K562 (cell line): ENCODE data around the gene SLC24A4. TPM values are rescaled to one million over a fixed set of nuclear protein-coding genes. Genes with fewer than 3 reads are reported as not detected.

Experiments
- ATAC-seq: fragments of 200-7000 bp; cut with Tn5 transposase; 3 replicates; pipeline ENCODE4 v1.9.1; 2020; ENCODE audit warnings: moderate library complexity
- BruUV-seq: library from RNA; stranded (reverse); fragments of 400-500 nt; replicated peaks from 2 replicates; lab custom pipeline; 2021; lab: Mats Ljungman, UMichigan
- CTCF ChIA-PET: fragments of 300-600 bp; formaldehyde crosslinking; extraction: SDS; loops from one replicate; lab custom pipeline; 2021; ENCODE audit warnings: low intra/inter-chr PET ratio; lab: Yijun Ruan, JAX
- POLR2A ChIA-PET: fragments of 300-600, 350-650 bp; sonication (Branson Sonifier 250); formaldehyde crosslinking; extraction: SDS; loops from one replicate; lab custom pipeline; 2021; ENCODE audit warnings: antibody characterized with exemption, inconsistent platforms; lab: Yijun Ruan, JAX
- DNase-seq, 4 experiments: peaks; one replicate each; pipeline versions ENCODE4 v3.0.0 to v3.0.0-alpha.2; 2011 to 2018; ENCODE audit warnings: low spot score in 3 of 4, mixed read lengths in 3 of 4; ENCODE audit errors: extremely low read depth in 1 of 4
- FAIRE-seq: peaks from 2 replicates; lab custom pipeline; 2011; peaks lifted over from hg19 to GRCh38; lab: Jason Lieb, UNC
- H2AFZ ChIP-seq: 2 replicates; pipeline ENCODE4 v1.6.0; 2011; ENCODE audit warnings: low read depth, low read length, control low read depth, inconsistent platforms
- H3K27ac ChIP-seq: fragments of 200-600 bp; 3 replicates; pipeline ENCODE4 v1.8.0; 2011; ENCODE audit warnings: low read depth, mild to moderate bottlenecking, control low read depth, inconsistent platforms, low read length, moderate library complexity, mixed read lengths; ENCODE audit errors: extremely low read depth
- H3K27me3 ChIP-seq, 2 experiments: fragments of 300-600 bp in 1 of 2; 2 replicates in 1 of 2; 3 replicates in 1 of 2; pipeline versions ENCODE4 v1.6.0 to v1.8.0; 2011; ENCODE audit warnings: inconsistent platforms in 2 of 2, low read length in 2 of 2, mild to moderate bottlenecking in 1 of 2, mixed read lengths in 1 of 2, moderate library complexity in 1 of 2; ENCODE audit not compliant: control insufficient read depth in 2 of 2, insufficient read depth in 2 of 2
- H3K36me3 ChIP-seq: fragments of 300-600 bp; 3 replicates; pipeline ENCODE4 v1.8.0; 2011; ENCODE audit warnings: mild to moderate bottlenecking, low read length, inconsistent platforms; ENCODE audit not compliant: control insufficient read depth, insufficient read depth
- H3K4me1 ChIP-seq, 2 experiments: fragments of 200-600 bp in 1 of 2; replicated peaks in 1 of 2; 2 replicates in 1 of 2; 3 replicates in 1 of 2; pipeline versions ENCODE4 v1.5.1 to v1.8.0; 2011; ENCODE audit warnings: inconsistent platforms in 2 of 2, low read length in 2 of 2, mild to moderate bottlenecking in 1 of 2, mixed read lengths in 1 of 2, moderate library complexity in 1 of 2; ENCODE audit not compliant: control insufficient read depth in 2 of 2, insufficient read depth in 2 of 2
- H3K4me2 ChIP-seq: 2 replicates; pipeline ENCODE4 v1.6.1; 2011; ENCODE audit warnings: low read length, control low read depth, inconsistent platforms, mixed read lengths; ENCODE audit not compliant: insufficient read depth
- H3K4me3 ChIP-seq: fragments of 200-600 bp; sonication (generic), shearing (Covaris generic); 2 replicates; pipeline ENCODE4 v1.5.1; 2016; ENCODE audit warnings: control low read depth, inconsistent platforms
- H3K79me2 ChIP-seq: fragments of 200-600 bp; 3 replicates; pipeline ENCODE4 v1.8.0; 2011; ENCODE audit warnings: low read length, inconsistent platforms; ENCODE audit not compliant: control insufficient read depth, insufficient read depth
- H3K9ac ChIP-seq, 2 experiments: 2 replicates each; pipeline versions ENCODE4 v1.6.0 to v1.6.1; 2011; ENCODE audit warnings: low read depth in 2 of 2, low read length in 2 of 2, control low read depth in 1 of 2, inconsistent platforms in 1 of 2, mild to moderate bottlenecking in 1 of 2, mixed read lengths in 1 of 2; ENCODE audit not compliant: insufficient read depth in 1 of 2
- H3K9me1 ChIP-seq: one replicate; pipeline ENCODE4 v1.6.0; 2011; ENCODE audit warnings: inconsistent platforms, mild to moderate bottlenecking, low read length, moderate library complexity; ENCODE audit not compliant: control insufficient read depth, insufficient read depth
- H3K9me3 ChIP-seq: replicated peaks from 2 replicates; pipeline ENCODE4 v1.5.1; 2011; ENCODE audit warnings: low read depth, low read length, inconsistent platforms; ENCODE audit not compliant: control insufficient read depth, insufficient read depth
- H4K20me1 ChIP-seq: replicated peaks from 2 replicates; pipeline ENCODE4 v1.6.1; 2011; ENCODE audit warnings: low read length, inconsistent platforms, mixed read lengths; ENCODE audit not compliant: control insufficient read depth, insufficient read depth
- GATAD2A ChIP-seq: fragments of 450-650 bp; IDR thresholded peaks from 2 replicates; pipeline ENCODE4 v1.6.1; 2017
- HNRNPK ChIP-seq: fragments of 200-400 bp; formaldehyde crosslinking; IDR thresholded peaks from one replicate; pipeline ENCODE4 v1.6.1; 2018; ENCODE audit warnings: mild to moderate bottlenecking, low read depth, low read length; ENCODE audit not compliant: poor library complexity, severe bottlenecking
- KLF16 ChIP-seq: IDR thresholded peaks from 2 replicates; pipeline ENCODE4 v1.6.1; 2016; ENCODE audit warnings: antibody characterized with exemption
- NR2F6 ChIP-seq: fragments of 450-650 bp; formaldehyde crosslinking; IDR thresholded peaks from 2 replicates; pipeline ENCODE4 v1.4.0; 2020; ENCODE audit warnings: mild to moderate bottlenecking
- POLR2H ChIP-seq: IDR thresholded peaks from 2 replicates; pipeline ENCODE4 v1.6.1; 2016; ENCODE audit warnings: missing genetic modification characterization, low read depth, mild to moderate bottlenecking, control low read depth, missing compliant biosample characterization, moderate library complexity
- RBM39 ChIP-seq: fragments of 200-400 bp; formaldehyde crosslinking; optimal IDR thresholded peaks from 2 replicates; pipeline ENCODE3; 2018; ENCODE audit warnings: low read depth, low read length
- RFX7 ChIP-seq: fragments of 250-450 bp; sonication (Bioruptor Pico); IDR thresholded peaks from 2 replicates; pipeline ENCODE4 v1.5.1; 2021; ENCODE audit warnings: mild to moderate bottlenecking
- ZMIZ1 ChIP-seq, 2 experiments: fragments of 150-350 bp in 1 of 2; IDR thresholded peaks; 2 replicates each; pipeline ENCODE4 v1.6.1; 2012 to 2016; ENCODE audit warnings: low read depth in 2 of 2, low read length in 2 of 2, mild to moderate bottlenecking in 1 of 2, moderate library complexity in 1 of 2
- ZNF212 ChIP-seq: fragments of 450-650 bp; formaldehyde crosslinking; IDR thresholded peaks from 2 replicates; pipeline ENCODE4 v1.4.0; 2020; ENCODE audit warnings: mild to moderate bottlenecking
- ZNF277 ChIP-seq: fragments of 250-450 bp; sonication (Bioruptor Pico); IDR thresholded peaks from 2 replicates; pipeline ENCODE4 v1.8.0; 2022; ENCODE audit warnings: inconsistent platforms, mild to moderate bottlenecking, moderate library complexity, borderline replicate concordance
- WGBS: fragments of 100-300 bp; shearing (Covaris generic); methylation state at CpG from one replicate; pipeline ENCODE4 v1.1.6; 2016; ENCODE audit warnings: low coverage, mixed read lengths; ENCODE audit not compliant: insufficient coverage; ENCODE audit errors: missing lambda C conversion rate; 5-methylcytosine and 5-hydroxymethylcytosine counted together
- in situ Hi-C: fragments of 300-500 bp; cut with MboI; formaldehyde crosslinking; loops from 4 replicates; pipeline ENCODE4 v1.15.0; 2018; ENCODE audit warnings: inconsistent platforms, mixed read lengths
- intact Hi-C: fragments of 100-400 bp; cut with micrococcal nuclease; formaldehyde crosslinking; loops from 2 replicates; pipeline ENCODE4 v1.14.2; 2022
- polyA plus RNA-seq, 8 experiments: library from polyadenylated mRNA; depleted of rRNA in 4 of 8; stranded (reverse) in 5 of 8; unstranded in 3 of 8; fragments of >200 nt; fragmentation: Nextera tagmentation in 2 of 8; fragmentation: Illumina TruSeq in 1 of 8; extraction: Ambion mirVana in 2 of 8; extraction: Trizol in 1 of 8; gene quantifications; 2 replicates each; pipeline versions ENCODE4 v1.2.1 to v1.2.3, GENCODE V29; 2011 to 2014; ENCODE audit warnings: inconsistent platforms in 1 of 8, missing spikeins in 1 of 8
- total RNA-seq, 7 experiments: library from RNA; depleted of rRNA in 6 of 7; stranded (reverse); fragments of >200 nt in 6 of 7; fragmentation: Illumina TruSeq in 2 of 7; extraction: Trizol in 2 of 7; gene quantifications; 2 replicates each; pipeline versions ENCODE4 v1.2.1 to v1.2.3, GENCODE V29; 2011 to 2021; ENCODE audit warnings: low replicate concordance in 1 of 7
- TF ChIP-seq, protein P1 (sequence below): fragments of 250-450 bp; sonication (Bioruptor Pico); IDR thresholded peaks from 2 replicates; pipeline ENCODE4 v1.8.0; 2022; ENCODE audit warnings: inconsistent platforms
- TF ChIP-seq, protein P2 (sequence below): fragments of 450-650 bp; conservative IDR thresholded peaks from 2 replicates; pipeline ENCODE4 v1.6.1; 2016; ENCODE audit warnings: missing genetic modification characterization, low read depth, mild to moderate bottlenecking, missing compliant biosample characterization, moderate library complexity

Gene SLC24A4
- total and polyA plus RNA-seq, 9 of the 15 experiments (the other 6 are each of a cell fraction or from before 2014, with no cell fraction given) = not detected

DNA sequence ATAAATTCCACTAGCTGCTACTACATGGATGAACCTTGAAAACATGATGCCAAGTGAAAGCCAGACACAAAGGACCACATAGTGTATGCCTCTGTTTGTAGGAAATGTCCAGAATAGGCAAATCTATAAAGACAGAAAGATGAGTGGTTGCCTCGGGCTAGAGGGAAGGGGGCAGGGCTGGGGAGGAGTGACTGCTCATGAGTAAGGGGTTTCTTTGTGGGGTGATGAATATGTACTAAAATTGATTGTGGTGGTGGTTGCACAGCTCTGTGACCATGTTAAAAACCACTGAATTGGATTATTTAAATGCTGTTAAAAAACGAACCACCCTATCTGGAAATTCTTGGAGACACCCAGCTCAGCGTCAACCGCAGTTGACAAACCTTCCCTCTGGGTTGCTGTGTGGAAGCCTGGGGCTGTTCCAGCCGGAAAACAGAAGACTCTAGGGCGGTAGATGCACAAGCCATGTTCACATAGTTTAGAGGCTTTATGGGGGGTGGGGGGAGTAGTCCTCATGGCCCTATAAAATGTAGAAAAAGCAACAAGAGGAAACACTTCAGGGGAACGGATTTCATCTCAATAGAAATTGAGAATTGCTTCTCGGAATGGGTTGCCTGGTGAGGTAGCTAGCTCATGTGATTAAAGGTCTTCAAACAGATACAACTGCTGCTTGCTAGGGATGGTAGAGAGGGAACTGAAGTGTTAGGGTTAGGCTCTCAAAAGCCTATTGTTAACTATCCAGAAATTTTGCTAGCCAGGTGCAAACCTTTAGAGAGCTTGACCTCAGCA lies 220.0 kb downstream of the SLC24A4 start (continued):
- TF ChIP-seq ZNF277 = no peak
- TF ChIP-seq, protein P1, sequence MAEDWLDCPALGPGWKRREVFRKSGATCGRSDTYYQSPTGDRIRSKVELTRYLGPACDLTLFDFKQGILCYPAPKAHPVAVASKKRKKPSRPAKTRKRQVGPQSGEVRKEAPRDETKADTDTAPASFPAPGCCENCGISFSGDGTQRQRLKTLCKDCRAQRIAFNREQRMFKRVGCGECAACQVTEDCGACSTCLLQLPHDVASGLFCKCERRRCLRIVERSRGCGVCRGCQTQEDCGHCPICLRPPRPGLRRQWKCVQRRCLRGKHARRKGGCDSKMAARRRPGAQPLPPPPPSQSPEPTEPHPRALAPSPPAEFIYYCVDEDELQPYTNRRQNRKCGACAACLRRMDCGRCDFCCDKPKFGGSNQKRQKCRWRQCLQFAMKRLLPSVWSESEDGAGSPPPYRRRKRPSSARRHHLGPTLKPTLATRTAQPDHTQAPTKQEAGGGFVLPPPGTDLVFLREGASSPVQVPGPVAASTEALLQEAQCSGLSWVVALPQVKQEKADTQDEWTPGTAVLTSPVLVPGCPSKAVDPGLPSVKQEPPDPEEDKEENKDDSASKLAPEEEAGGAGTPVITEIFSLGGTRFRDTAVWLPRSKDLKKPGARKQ = no peak
- TF ChIP-seq RBM39 = no peak
- TF ChIP-seq HNRNPK = no peak

GRCh38 chr14:92544051-92544720 lies 221.2 kb downstream of the SLC24A4 start:
- Histone ChIP-seq H3K27ac (no peak overlapping the region), H3K4me2 (no peak overlapping the region), H3K36me3 (no peaks in the 10 kb centered on the region), H3K9ac (no peak overlapping the region), H3K4me1 (no peaks in the 10 kb centered on the region), H3K27me3 (peaks cover 0 to 15% of the 10 kb centered on the region in 2 experiments; a peak in 1 of 5 replicates), H3K79me2 (no peaks in the 10 kb centered on the region), H4K20me1 (no peaks in the 10 kb centered on the region), H3K9me1 (no peaks in the 10 kb centered on the region), H3K4me3 (no peak overlapping the region), H3K9me3 (no peaks in the 10 kb centered on the region), H2AFZ (no peak overlapping the region)
- ATAC-seq (no peak), FAIRE-seq (no peak), DNase-seq (no peak)
- POLR2A ChIA-PET = interaction anchor here (0.6 kb wide), 1 partner anchor 612 kb away, joined by 4 read pairs; no protein-coding TSS in a partner anchor
- CTCF ChIA-PET = no interaction called here
- intact Hi-C loops (no loop called here), in situ Hi-C loops (no loop called here)
- 11% methylated on average over 4 of the region's 6 CpGs for WGBS
- BruUV-seq = no TSS peak
- TF ChIP-seq GATAD2A = no peak
- TF ChIP-seq KLF16 = no peak
- no peak for TF ChIP-seq RFX7
- TF ChIP-seq POLR2H (tag) = no peak
- TF ChIP-seq, protein P2, sequence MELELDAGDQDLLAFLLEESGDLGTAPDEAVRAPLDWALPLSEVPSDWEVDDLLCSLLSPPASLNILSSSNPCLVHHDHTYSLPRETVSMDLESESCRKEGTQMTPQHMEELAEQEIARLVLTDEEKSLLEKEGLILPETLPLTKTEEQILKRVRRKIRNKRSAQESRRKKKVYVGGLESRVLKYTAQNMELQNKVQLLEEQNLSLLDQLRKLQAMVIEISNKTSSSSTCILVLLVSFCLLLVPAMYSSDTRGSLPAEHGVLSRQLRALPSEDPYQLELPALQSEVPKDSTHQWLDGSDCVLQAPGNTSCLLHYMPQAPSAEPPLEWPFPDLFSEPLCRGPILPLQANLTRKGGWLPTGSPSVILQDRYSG (tag) = no peak
- no peak for TF ChIP-seq ZMIZ1 (IDR thresholded peaks at IDR 0.05; ENCODE audit: low read depth in 2 of 2, low read length in 2 of 2)
- TF ChIP-seq NR2F6 (CRISPR knock-in tag) = no peak
- TF ChIP-seq ZNF212 = no peak
